ENCODE measurements around the gene ABCG5. TPM values are rescaled to one million over a fixed set of nuclear protein-coding genes. Genes with fewer than 3 reads are reported as not detected.

The ABCG5 gene
- total RNA-seq (2022; extraction: Qiagen RNA extraction): not detected in 5 replicates

GRCh38 chr2:43838560-43839267, at the start of gene ABCG5, which contains the start of gene ABCG8:
Gene ABCG5, minus strand, starts transcription at chr2:43838839. Its CDS starts 160 bp downstream, at chr2:43838679.
Gene ABCG8, plus strand, starts transcription at chr2:43838971. Its CDS starts 83 bp downstream, at chr2:43839054.

DNA sequence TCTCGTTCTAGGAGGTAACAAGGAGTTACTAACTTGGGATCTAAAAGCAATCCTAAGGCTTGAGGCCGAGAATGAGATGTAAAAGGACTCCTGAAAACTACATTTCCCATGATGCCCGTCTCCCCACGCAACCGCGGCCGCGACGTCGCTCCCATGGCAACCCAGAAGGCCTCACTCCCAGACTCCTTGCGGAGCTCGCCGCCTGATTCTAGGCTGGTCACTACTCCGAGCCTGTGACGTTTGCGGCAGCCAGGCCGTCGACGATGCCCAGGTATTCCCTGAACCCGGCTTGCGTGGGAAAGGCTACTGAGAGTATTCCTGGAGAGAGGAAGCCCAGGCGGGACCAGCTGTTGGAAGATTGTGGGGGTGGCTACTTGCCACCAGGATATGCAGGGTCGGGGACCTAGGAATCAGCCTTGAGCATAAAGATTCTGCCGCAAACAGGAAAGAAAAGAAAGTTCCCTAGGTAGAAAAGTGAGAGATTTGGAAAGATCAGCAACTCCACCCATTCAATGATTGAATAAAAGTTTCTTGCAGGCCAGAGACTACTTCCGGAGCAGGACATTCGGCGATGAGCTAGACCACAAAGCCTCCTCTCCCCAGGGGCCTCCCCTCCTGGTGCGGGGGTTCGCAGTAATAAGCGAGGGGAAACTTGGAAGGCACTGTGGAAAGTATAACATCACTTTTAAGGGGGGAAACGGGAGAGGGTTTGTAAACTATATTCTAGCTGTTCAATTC, 64.6 kb downstream of the ABCG5 start, which contains the start of gene DYNC2LI1:
Gene DYNC2LI1, plus strand, starts transcription at position 164 of the 738 bp plus-strand sequence. Its CDS starts 100 bp downstream, at position 264.

Other genes with a start within 250 kb of the ABCG5 start
- 19.5 to 23.3 TPM (median 21.9 TPM) in 5 replicates for gene THADA, start 242.8 kb downstream of the ABCG5 start, total RNA-seq (2022; extraction: Qiagen RNA extraction)
- 1.5 to 2.4 TPM (median 2.1 TPM) in 5 replicates for gene PLEKHH2, start 201.6 kb downstream of the ABCG5 start, total RNA-seq (2022; extraction: Qiagen RNA extraction)
- gene C1GALT1C1L, start 162.4 kb downstream of the ABCG5 start, total RNA-seq (2022; extraction: Qiagen RNA extraction): 2.3 to 2.7 TPM (median 2.6 TPM) in 5 replicates
- gene DYNC2LI1, start 64.8 kb downstream of the ABCG5 start, total RNA-seq (2022; extraction: Qiagen RNA extraction): 14.4 to 20.8 TPM (median 17.0 TPM) in 5 replicates
- 0.01 TPM in 1 of 5 replicates, not detected in the others for gene ABCG8, start 132 bp upstream of the ABCG5 start, total RNA-seq (2022; extraction: Qiagen RNA extraction)
- gene LRPPRC, start 157.2 kb upstream of the ABCG5 start, total RNA-seq (2022; extraction: Qiagen RNA extraction): 84.1 to 109 TPM (median 92.9 TPM) in 5 replicates